H9 (cell line): ENCODE data around the gene MCF2L2. TPM values are rescaled to one million over a fixed set of nuclear protein-coding genes. Genes with fewer than 3 reads are reported as not detected.

Experiments
- DNase-seq: peaks from one replicate; pipeline ENCODE4 v3.0.0-alpha.2; 2017
- H2AFZ ChIP-seq: one replicate; pipeline ENCODE4 v1.6.1; 2013; ENCODE audit warnings: mild to moderate bottlenecking, low read length, control low read depth, moderate library complexity
- H2AK5ac ChIP-seq: 2 replicates; pipeline ENCODE4 v1.6.1; 2013; ENCODE audit warnings: low read length, control low read depth, mixed read lengths; ENCODE audit not compliant: insufficient read length
- H2BK120ac ChIP-seq: one replicate; pipeline ENCODE4 v1.6.1; 2013; ENCODE audit warnings: low read depth, mild to moderate bottlenecking, low read length, control low read depth, inconsistent platforms; ENCODE audit not compliant: poor library complexity, severe bottlenecking
- H2BK12ac ChIP-seq: 2 replicates; pipeline ENCODE4 v1.6.1; 2013; ENCODE audit warnings: low read length, control low read depth, mixed read lengths, low read depth; ENCODE audit not compliant: insufficient read length
- H2BK15ac ChIP-seq: 2 replicates; pipeline ENCODE4 v1.6.1; 2013; ENCODE audit warnings: low read depth, low read length, control low read depth
- H2BK20ac ChIP-seq: one replicate; pipeline ENCODE4 v1.6.1; 2013; ENCODE audit warnings: low read depth, mild to moderate bottlenecking, low read length, control low read depth, inconsistent platforms; ENCODE audit not compliant: poor library complexity, severe bottlenecking
- H2BK5ac ChIP-seq: 2 replicates; pipeline ENCODE4 v1.6.1; 2013; ENCODE audit warnings: low read length, control low read depth, mixed read lengths; ENCODE audit not compliant: insufficient read length
- H3K14ac ChIP-seq: 2 replicates; pipeline ENCODE4 v1.6.1; 2013; ENCODE audit warnings: low read length, control low read depth; ENCODE audit not compliant: insufficient read depth
- H3K18ac ChIP-seq: 2 replicates; pipeline ENCODE4 v1.6.1; 2013; ENCODE audit warnings: low read depth, mild to moderate bottlenecking, mixed read lengths, low read length, control low read depth; ENCODE audit not compliant: insufficient read length
- H3K23ac ChIP-seq: 2 replicates; pipeline ENCODE4 v1.6.1; 2013; ENCODE audit warnings: low read length, control low read depth, mixed read lengths, low read depth; ENCODE audit not compliant: insufficient read length
- H3K23me2 ChIP-seq: 2 replicates; pipeline ENCODE4 v1.6.1; 2013; ENCODE audit warnings: low read depth, mild to moderate bottlenecking, mixed read lengths, low read length, control low read depth; ENCODE audit not compliant: insufficient read length, poor library complexity, severe bottlenecking
- H3K27ac ChIP-seq: 2 replicates; pipeline ENCODE4 v1.5.1; 2013; ENCODE audit warnings: low read length, control low read depth, mixed read lengths, low read depth; ENCODE audit not compliant: insufficient read length
- H3K27me3 ChIP-seq: 2 replicates; pipeline ENCODE4 v1.6.1; 2013; ENCODE audit warnings: low read length, control low read depth, inconsistent platforms; ENCODE audit not compliant: insufficient read depth
- H3K4ac ChIP-seq: 2 replicates; pipeline ENCODE4 v1.6.1; 2013; ENCODE audit warnings: low read depth, mild to moderate bottlenecking, control low read depth, inconsistent platforms, low read length, moderate library complexity
- H3K4me1 ChIP-seq: 2 replicates; pipeline ENCODE4 v1.6.1; 2013; ENCODE audit warnings: low read length, control low read depth, inconsistent platforms; ENCODE audit not compliant: insufficient read depth
- H3K4me2 ChIP-seq: 2 replicates; pipeline ENCODE4 v1.6.1; 2013; ENCODE audit warnings: low read length, control low read depth, mixed read lengths; ENCODE audit not compliant: insufficient read length, insufficient read depth
- H3K56ac ChIP-seq: 2 replicates; pipeline ENCODE4 v1.6.1; 2013; ENCODE audit warnings: low read depth, mild to moderate bottlenecking, mixed read lengths, low read length, control low read depth; ENCODE audit not compliant: insufficient read length
- H3K79me1 ChIP-seq: 2 replicates; pipeline ENCODE4 v1.6.1; 2013; ENCODE audit warnings: low read depth, mild to moderate bottlenecking, moderate library complexity, low read length, control low read depth, inconsistent platforms; ENCODE audit not compliant: insufficient read depth, poor library complexity, severe bottlenecking
- H3K79me2 ChIP-seq: 2 replicates; pipeline ENCODE4 v1.6.1; 2013; ENCODE audit warnings: low read length, control low read depth, inconsistent platforms; ENCODE audit not compliant: insufficient read depth
- H3K9ac ChIP-seq: 2 replicates; pipeline ENCODE4 v1.6.1; 2013; ENCODE audit warnings: low read length, control low read depth, mixed read lengths; ENCODE audit not compliant: insufficient read length; ENCODE audit errors: extremely low read depth
- H3K9me3 ChIP-seq: one replicate; pipeline ENCODE4 v1.6.1; 2013; ENCODE audit warnings: low read depth, low read length, inconsistent platforms; ENCODE audit not compliant: control insufficient read depth
- H3T11ph ChIP-seq: one replicate; pipeline ENCODE4 v1.6.1; 2013; ENCODE audit warnings: mild to moderate bottlenecking, low read length, control low read depth, inconsistent platforms
- H4K20me1 ChIP-seq: one replicate; pipeline ENCODE4 v1.6.1; 2013; ENCODE audit not compliant: control insufficient read depth, insufficient read length, insufficient read depth
- H4K5ac ChIP-seq: 2 replicates; pipeline ENCODE4 v1.6.1; 2013; ENCODE audit warnings: low read depth, mild to moderate bottlenecking, mixed read lengths, low read length, control low read depth; ENCODE audit not compliant: insufficient read length
- H4K8ac ChIP-seq: replicated peaks from 2 replicates; pipeline ENCODE4 v1.6.1; 2013; ENCODE audit warnings: low read length, control low read depth, mixed read lengths, low read depth; ENCODE audit not compliant: insufficient read length
- H4K91ac ChIP-seq: 2 replicates; pipeline ENCODE4 v1.6.1; 2013; ENCODE audit warnings: low read depth, mild to moderate bottlenecking, moderate library complexity, mixed read lengths, low read length, control low read depth; ENCODE audit not compliant: insufficient read length
- H3K27ac Mint-ChIP-seq, 3 experiments: 2 replicates in 2 of 3; 3 replicates in 1 of 3; pipeline ENCODE4 v1.8.0; 2020 to 2021; ENCODE audit warnings: mixed read lengths in 3 of 3, mild to moderate bottlenecking in 1 of 3, moderate library complexity in 1 of 3
- H3K27me3 Mint-ChIP-seq: 2 replicates; pipeline ENCODE4 v1.8.0; 2021; ENCODE audit warnings: low read depth, mild to moderate bottlenecking, moderate library complexity, mixed read lengths
- H3K36me3 Mint-ChIP-seq, 3 experiments: 2 replicates in 2 of 3; 3 replicates in 1 of 3; pipeline ENCODE4 v1.8.0; 2020 to 2021; ENCODE audit warnings: low read depth in 3 of 3, mixed read lengths in 3 of 3; ENCODE audit not compliant: insufficient read depth in 1 of 3
- H3K4me1 Mint-ChIP-seq, 2 experiments: 2 replicates each; pipeline ENCODE4 v1.8.0; 2020; ENCODE audit warnings: mixed read lengths in 2 of 2
- H3K4me3 Mint-ChIP-seq, 2 experiments: 2 replicates in 1 of 2; 3 replicates in 1 of 2; pipeline ENCODE4 v1.8.0; 2020 to 2021; ENCODE audit warnings: mild to moderate bottlenecking in 2 of 2, mixed read lengths in 2 of 2, moderate library complexity in 1 of 2
- H3K9me3 Mint-ChIP-seq, 2 experiments: 2 replicates in 1 of 2; 3 replicates in 1 of 2; pipeline ENCODE4 v1.8.0; 2020; ENCODE audit warnings: mild to moderate bottlenecking in 2 of 2, mixed read lengths in 2 of 2, moderate library complexity in 1 of 2
- WGBS: extraction: QIAGEN DNeasy Blood & Tissue Kit; methylation state at CpG from one replicate; pipeline ENCODE4 v1.1.7; 2013; ENCODE audit warnings: missing lambda C conversion rate, low lambda C conversion rate, mixed read lengths; ENCODE audit not compliant: insufficient read length; ENCODE audit errors: extremely low coverage; 5-methylcytosine and 5-hydroxymethylcytosine counted together
- total RNA-seq: library from RNA; stranded (reverse); gene quantifications from 2 replicates; pipeline ENCODE4 v1.2.1, GENCODE V29; 2021
- TF ChIP-seq, protein P1 (sequence below): fragments of 200-600 bp; sonication (generic); conservative IDR thresholded peaks from 3 replicates; pipeline ENCODE4 v1.8.0; 2021; ENCODE audit warnings: antibody characterized with exemption, mild to moderate bottlenecking

The MCF2L2 gene
- total RNA-seq, 1 experiment from 2014 or later: 6.4 TPM

DNA sequence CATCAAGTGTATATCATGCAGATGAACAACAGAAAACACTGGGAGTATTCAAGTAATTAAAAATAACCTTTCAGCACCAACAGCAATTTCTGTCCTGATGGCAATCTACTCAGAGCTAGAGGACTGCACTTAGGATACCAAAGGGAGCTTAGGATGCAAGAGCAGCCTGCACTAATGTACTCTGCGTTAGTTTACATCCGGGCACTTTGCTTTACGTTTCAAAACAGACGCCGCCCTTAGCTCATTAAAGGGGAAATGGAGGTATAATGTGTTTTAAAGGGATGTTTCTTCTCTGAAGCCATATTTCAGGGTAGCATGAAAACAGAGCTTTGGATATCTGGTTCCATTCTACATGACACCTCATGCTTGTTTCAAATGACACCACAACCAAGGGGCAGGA lies 189.4 kb downstream of the MCF2L2 start:
- WGBS: no CpG with 5 or more reads among the region's 5 CpGs
- Histone ChIP-seq H4K8ac (no peak overlapping the region), H3K9me3 (peaks cover 8% of the 10 kb centered on the region)

More for the DNA sequence above, 189.4 kb downstream of the MCF2L2 start:
- no peak overlapping the region for H3K4me2 ChIP-seq
- no peak overlapping the region for H3K4ac ChIP-seq
- no peak overlapping the region for H3K27ac ChIP-seq
- no peaks in the 10 kb centered on the region for H3K23me2 ChIP-seq
- no peak overlapping the region for H3K56ac ChIP-seq
- Mint-ChIP-seq H3K27me3 (peaks cover 6% of the 10 kb centered on the region; the same call in 1 of the 2 replicates), H3K36me3 (peaks cover 19 to 31% (median 22%) of the 10 kb centered on the region in 3 experiments), H3K4me1 (no peaks in the 10 kb centered on the region), H3K27ac (no peak overlapping the region), H3K4me3 (no peak overlapping the region), H3K9me3 (peaks cover 27 to 32% of the 10 kb centered on the region in 2 experiments)
- DNase-seq: no peak
- TF ChIP-seq, protein P1, sequence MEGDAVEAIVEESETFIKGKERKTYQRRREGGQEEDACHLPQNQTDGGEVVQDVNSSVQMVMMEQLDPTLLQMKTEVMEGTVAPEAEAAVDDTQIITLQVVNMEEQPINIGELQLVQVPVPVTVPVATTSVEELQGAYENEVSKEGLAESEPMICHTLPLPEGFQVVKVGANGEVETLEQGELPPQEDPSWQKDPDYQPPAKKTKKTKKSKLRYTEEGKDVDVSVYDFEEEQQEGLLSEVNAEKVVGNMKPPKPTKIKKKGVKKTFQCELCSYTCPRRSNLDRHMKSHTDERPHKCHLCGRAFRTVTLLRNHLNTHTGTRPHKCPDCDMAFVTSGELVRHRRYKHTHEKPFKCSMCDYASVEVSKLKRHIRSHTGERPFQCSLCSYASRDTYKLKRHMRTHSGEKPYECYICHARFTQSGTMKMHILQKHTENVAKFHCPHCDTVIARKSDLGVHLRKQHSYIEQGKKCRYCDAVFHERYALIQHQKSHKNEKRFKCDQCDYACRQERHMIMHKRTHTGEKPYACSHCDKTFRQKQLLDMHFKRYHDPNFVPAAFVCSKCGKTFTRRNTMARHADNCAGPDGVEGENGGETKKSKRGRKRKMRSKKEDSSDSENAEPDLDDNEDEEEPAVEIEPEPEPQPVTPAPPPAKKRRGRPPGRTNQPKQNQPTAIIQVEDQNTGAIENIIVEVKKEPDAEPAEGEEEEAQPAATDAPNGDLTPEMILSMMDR: no peak
- H3K79me2 ChIP-seq: no peaks in the 10 kb centered on the region
- H3K14ac ChIP-seq: no peak overlapping the region
- no peak overlapping the region for H4K91ac ChIP-seq
- no peaks in the 10 kb centered on the region for H4K20me1 ChIP-seq
- no peak overlapping the region for H3K9ac ChIP-seq
- no peak overlapping the region for H2BK20ac ChIP-seq
- no peak overlapping the region for H2BK5ac ChIP-seq
- H2BK15ac ChIP-seq: no peak overlapping the region
- no peak overlapping the region for H2BK12ac ChIP-seq
- H3K27me3 ChIP-seq: no peaks in the 10 kb centered on the region
- no peak overlapping the region for H3T11ph ChIP-seq
- H4K5ac ChIP-seq: no peak overlapping the region
- no peaks in the 10 kb centered on the region for H3K4me1 ChIP-seq
- no peak overlapping the region for H2AFZ ChIP-seq
- H2AK5ac ChIP-seq: no peak overlapping the region
- no peaks in the 10 kb centered on the region for H3K79me1 ChIP-seq
- no peak overlapping the region for H3K18ac ChIP-seq
- H3K23ac ChIP-seq: no peak overlapping the region
- H2BK120ac ChIP-seq: no peak overlapping the region
